T-cell (primary cell): ENCODE measurements around the gene DIPK1A. TPM values are rescaled to one million over a fixed set of nuclear protein-coding genes. Genes with fewer than 3 reads are reported as not detected.

Experiments used
- ATAC-seq, 4 experiments: fragments of 200-7000 bp in 3 of 4; fragments of 150-1000 bp in 1 of 4; cut with Tn5 transposase; replicated peaks in 1 of 4; 1 replicate in 3 of 4; 2 replicates in 1 of 4; pipeline ENCODE4 v1.10.0; 2021; ENCODE audit warnings: moderate library complexity in 3 of 4, mild to moderate bottlenecking in 2 of 4, moderate number of reproducible peaks in 1 of 4
- CTCF ChIA-PET, 2 donors: fragments of 300-600 bp; sonication (Branson Sonifier 250); formaldehyde crosslinking; loops; one replicate each; lab custom pipeline; 2022; ENCODE audit warnings: antibody characterized with exemption in 2 of 2; lab: Charles Lee
- POLR2A ChIA-PET, 2 donors: fragments of 300-600 bp; sonication (Branson Sonifier 250); formaldehyde crosslinking; loops; one replicate each; lab custom pipeline; 2022; ENCODE audit warnings: antibody characterized with exemption in 2 of 2; lab: Charles Lee
- DNase-seq, 35 experiments: peaks; one replicate each; pipeline versions ENCODE4 v3.0.0 to v3.0.0-alpha.2; 2013 to 2023
- H3K27ac ChIP-seq: one replicate; pipeline ENCODE4 v1.5.1; 2013; ENCODE audit warnings: low read length
- H3K27me3 ChIP-seq, 2 experiments: replicated peaks in 1 of 2; 1 replicate in 1 of 2; 2 replicates in 1 of 2; pipeline versions ENCODE4 v1.6.1 to v1.7.0; 2013; ENCODE audit warnings: low read length in 1 of 2, mixed read lengths in 1 of 2; ENCODE audit not compliant: control insufficient read depth in 2 of 2, insufficient read depth in 2 of 2; ENCODE audit errors: extremely low read depth in 1 of 2
- H3K36me3 ChIP-seq, 2 donors: 1 replicate in 1 of 2; 2 replicates in 1 of 2; pipeline versions ENCODE4 v1.6.1 to v1.7.0; 2013; ENCODE audit warnings: low read length in 1 of 2; ENCODE audit not compliant: control insufficient read depth in 2 of 2, insufficient read depth in 1 of 2; ENCODE audit errors: extremely low read depth in 1 of 2
- H3K4me1 ChIP-seq, 2 experiments: 1 replicate in 1 of 2; 2 replicates in 1 of 2; pipeline versions ENCODE4 v1.6.1 to v1.7.0; 2013; ENCODE audit warnings: low read length in 2 of 2, mixed read lengths in 1 of 2; ENCODE audit not compliant: insufficient read depth in 2 of 2, control insufficient read depth in 1 of 2; ENCODE audit errors: extremely low read depth in 1 of 2
- H3K4me3 ChIP-seq, 2 donors: 1 replicate in 1 of 2; 2 replicates in 1 of 2; pipeline versions ENCODE4 v1.5.1 to v1.7.0; 2013; ENCODE audit warnings: mild to moderate bottlenecking in 2 of 2, low read length in 1 of 2, moderate library complexity in 1 of 2; ENCODE audit not compliant: control insufficient read depth in 1 of 2; ENCODE audit errors: extremely low read depth in 1 of 2
- H3K9me3 ChIP-seq: 2 replicates; pipeline ENCODE4 v1.7.0; 2013
- H3K27ac Mint-ChIP-seq, 2 donors: one replicate each; pipeline ENCODE4 v1.8.0; 2020 to 2021; ENCODE audit warnings: mild to moderate bottlenecking in 2 of 2, mixed read lengths in 2 of 2
- H3K27me3 Mint-ChIP-seq, 2 donors: one replicate each; pipeline ENCODE4 v1.8.0; 2021 to 2022; ENCODE audit warnings: mixed read lengths in 2 of 2
- H3K36me3 Mint-ChIP-seq: one replicate; pipeline ENCODE4 v1.8.0; 2021; ENCODE audit warnings: mixed read lengths
- H3K4me1 Mint-ChIP-seq, 3 donors: one replicate each; pipeline ENCODE4 v1.8.0; 2020 to 2022; ENCODE audit warnings: mixed read lengths in 3 of 3, mild to moderate bottlenecking in 1 of 3
- H3K4me3 Mint-ChIP-seq, 3 donors: one replicate each; pipeline ENCODE4 v1.8.0; 2020 to 2022; ENCODE audit warnings: mild to moderate bottlenecking in 3 of 3, mixed read lengths in 3 of 3, moderate library complexity in 3 of 3
- H3K9me3 Mint-ChIP-seq, 3 donors: one replicate each; pipeline ENCODE4 v1.8.0; 2020 to 2022; ENCODE audit warnings: mixed read lengths in 3 of 3
- WGBS: methylation state at CpG from one replicate; pipeline ENCODE4 v1.1.5; 2013; ENCODE audit warnings: missing lambda C conversion rate; ENCODE audit not compliant: insufficient coverage; 5-methylcytosine and 5-hydroxymethylcytosine counted together
- total RNA-seq, 35 experiments: library from RNA in 6 of 35; stranded (reverse) in 6 of 35; fragments of 120-200 nt in 1 of 35; gene quantifications; one replicate each; pipeline versions ENCODE4 v1.2.1 to v1.2.4 and lab custom pipeline; 2013 to 2026

The DIPK1A gene
- total RNA-seq (10 to 100 TPM in 4 of 5 donors, 1 to 10 TPM in 1; 8.9 to 16.0 (median 14.4) TPM), total RNA-seq (lab: John Stamatoyannopoulos, UW) (7.4 to 33.0 (median 22.2) reads per million in 29 experiments)
- total RNA-seq (2013) = 13.7 TPM

- Histone ChIP-seq H3K27me3 (no peaks in the 10 kb centered on the region), H3K27ac (peak within 1 kb of the TSS; percentile 97), H3K36me3 (peaks cover 0 to 2% of the 10 kb centered on the region in 2 donors), H3K9me3 (no peaks in the 10 kb centered on the region), H3K4me3 (peak within 1 kb of the TSS; percentile 78 to 81), H3K4me1 (peaks cover 53 to 65% of the 10 kb centered on the region in 2 experiments)
- peak within 1 kb of the TSS; percentile 95 to 97 for H3K27ac Mint-ChIP-seq
- H3K4me1 Mint-ChIP-seq = peaks cover 33 to 40% (median 38%) of the 10 kb centered on the region in 3 donors
- H3K27me3 Mint-ChIP-seq = no peaks in the 10 kb centered on the region
- no peaks in the 10 kb centered on the region for H3K9me3 Mint-ChIP-seq
- ATAC-seq (peak; percentile 56 to 65 (median 57)), DNase-seq (peak; percentile 61 to 84 (median 75))
- ChIA-PET POLR2A (interaction anchor here (0.6 to 3.1 kb wide), 11 partner anchors 15 to 385 kb away, joined by 3 to 44 read pairs (median 4); no protein-coding TSS in a partner anchor), CTCF (interaction anchor here (0.5 to 7.0 kb wide), 26 partner anchors 9 to 129 kb away, joined by 3 to 82 read pairs (median 6); partner anchors contain the start of gene RPL5 (in 1 of the 2))
- H3K4me3 Mint-ChIP-seq = peak within 1 kb of the TSS in 2 of 3 donors; percentile 89 to 95
- under 1% methylated on average over 92 of the region's 103 CpGs for WGBS
- H3K36me3 Mint-ChIP-seq = no peaks in the 10 kb centered on the region
Measured at GRCh38 chr1:92961131-92961895, at the start of gene DIPK1A. DIPK1A (minus strand) TSS chr1:92961462; CDS start chr1:92961429, 33 bp downstream.

- WGBS = 68% methylated on average over 5 of the region's 6 CpGs
- no peaks in the 10 kb centered on the region for H3K36me3 ChIP-seq
- peaks cover 3 to 11% of the 10 kb centered on the region in 2 donors for H3K27me3 Mint-ChIP-seq
- H3K4me1 Mint-ChIP-seq = peaks cover 6 to 10% (median 7%) of the 10 kb centered on the region in 3 donors
- CTCF ChIA-PET = interaction anchor here in 1 of 2 donors (0.6 to 1.6 kb wide), 2 partner anchors 14 to 412 kb away, joined by 4 to 5 read pairs; no protein-coding TSS in a partner anchor
- no peak overlapping the region for H3K27ac ChIP-seq
- peaks cover 0 to 7% of the 10 kb centered on the region in 2 experiments for H3K27me3 ChIP-seq
- POLR2A ChIA-PET = no interaction called here
- no peaks in the 10 kb centered on the region for H3K9me3 ChIP-seq
- ATAC-seq (no peak), DNase-seq (no peak)
- H3K4me3 ChIP-seq = no peak overlapping the region
- H3K9me3 Mint-ChIP-seq = no peaks in the 10 kb centered on the region
- no peak overlapping the region for H3K27ac Mint-ChIP-seq
- no peaks in the 10 kb centered on the region for H3K36me3 Mint-ChIP-seq
- no peaks in the 10 kb centered on the region for H3K4me1 ChIP-seq
- H3K4me3 Mint-ChIP-seq = no peak overlapping the region
Measured at GRCh38 chr1:93007941-93008577, 46.8 kb upstream of the DIPK1A start.

GRCh38 chr1:93005252-93005598 is 44.0 kb upstream of the DIPK1A start:
- Histone ChIP-seq H3K4me3 (no peak overlapping the region), H3K9me3 (no peaks in the 10 kb centered on the region), H3K27me3 (peaks cover 0 to 7% of the 10 kb centered on the region in 2 experiments), H3K4me1 (no peaks in the 10 kb centered on the region), H3K36me3 (no peaks in the 10 kb centered on the region), H3K27ac (no peak overlapping the region)
- Mint-ChIP-seq H3K4me1 (peaks cover 6 to 10% (median 7%) of the 10 kb centered on the region in 3 donors), H3K27me3 (peaks cover 3 to 11% of the 10 kb centered on the region in 2 donors), H3K36me3 (no peaks in the 10 kb centered on the region), H3K4me3 (no peak overlapping the region), H3K9me3 (no peaks in the 10 kb centered on the region), H3K27ac (no peak overlapping the region)
- DNase-seq (no peak), ATAC-seq (no peak)
- CTCF ChIA-PET = interaction anchor here (0.5 to 1.3 kb wide), 4 partner anchors 11 to 59 kb away, joined by 3 to 4 read pairs (median 3); no protein-coding TSS in a partner anchor
- no CpG with 5 or more reads among the region's 1 CpG for WGBS
- POLR2A ChIA-PET = no interaction called here

GRCh38 chr1:93004566-93005251 is 43.4 kb upstream of the DIPK1A start:
- peaks cover 0 to 7% of the 10 kb centered on the region in 2 experiments for H3K27me3 ChIP-seq
- no peak overlapping the region for H3K27ac Mint-ChIP-seq

GRCh38 chr1:93003981-93004380 is 42.7 kb upstream of the DIPK1A start:
- 79% methylated on average over 2 of the region's 5 CpGs for WGBS
- no peaks in the 10 kb centered on the region for H3K9me3 Mint-ChIP-seq

More at GRCh38 chr1:93004566-93005251, 43.4 kb upstream of the DIPK1A start:
- Mint-ChIP-seq H3K27me3 (peaks cover 3 to 11% of the 10 kb centered on the region in 2 donors), H3K4me3 (no peak overlapping the region), H3K9me3 (no peaks in the 10 kb centered on the region), H3K4me1 (peaks cover 6 to 10% (median 7%) of the 10 kb centered on the region in 3 donors), H3K36me3 (no peaks in the 10 kb centered on the region)
- Histone ChIP-seq H3K27ac (no peak overlapping the region), H3K4me3 (no peak overlapping the region), H3K9me3 (no peaks in the 10 kb centered on the region), H3K36me3 (no peaks in the 10 kb centered on the region), H3K4me1 (no peaks in the 10 kb centered on the region)
- POLR2A ChIA-PET = no interaction called here
- DNase-seq (no peak), ATAC-seq (peak in 1 of 4 experiments; percentile 49)
- CTCF ChIA-PET = interaction anchor here (0.5 to 1.3 kb wide), 4 partner anchors 10 to 59 kb away, joined by 3 to 4 read pairs (median 3); no protein-coding TSS in a partner anchor
- WGBS = 86% methylated on average over 2 of the region's 5 CpGs

More at GRCh38 chr1:93003981-93004380, 42.7 kb upstream of the DIPK1A start:
- ChIA-PET POLR2A (interaction anchor here in 1 of 2 donors (0.7 kb wide), 1 partner anchor 23 kb away, joined by 3 read pairs; no protein-coding TSS in a partner anchor), CTCF (interaction anchor here in 1 of 2 donors (0.6 kb wide), 1 partner anchor 13 kb away, joined by 4 read pairs; no protein-coding TSS in a partner anchor)
- Histone ChIP-seq H3K27ac (no peak overlapping the region), H3K27me3 (peaks cover 0 to 7% of the 10 kb centered on the region in 2 experiments), H3K36me3 (no peaks in the 10 kb centered on the region), H3K9me3 (no peaks in the 10 kb centered on the region), H3K4me1 (no peaks in the 10 kb centered on the region), H3K4me3 (no peak overlapping the region)
- H3K27ac Mint-ChIP-seq = no peak overlapping the region
- H3K27me3 Mint-ChIP-seq = peaks cover 3 to 11% of the 10 kb centered on the region in 2 donors
- H3K36me3 Mint-ChIP-seq = no peaks in the 10 kb centered on the region
- no peak for ATAC-seq
- DNase-seq = no peak
- H3K4me3 Mint-ChIP-seq = no peak overlapping the region
- peaks cover 6 to 10% (median 7%) of the 10 kb centered on the region in 3 donors for H3K4me1 Mint-ChIP-seq
